Activated CD8-positive, alpha-beta memory T cell treated with anti-CD3 and anti-CD28 coated beads for 4 hours (primary cell): Measurements from ENCODE around the gene SLC5A6.
"Not testable (repeated sequence)": the region's sequence is repeated elsewhere in the genome, so short reads cannot be mapped to it uniquely, and the experiment has no call there.

Experiments used
- DNase-seq, 2 donors: peaks; one replicate each; pipeline ENCODE4 v3.0.0-alpha.2; 2020; ENCODE audit warnings: low read depth in 2 of 2

The SLC5A6 gene

GRCh38 chr2:27205206-27205605, 6.9 kb downstream of the SLC5A6 start:
- DNase-seq: no peak

GRCh38 chr2:27204566-27204965, 7.5 kb downstream of the SLC5A6 start:
- DNase-seq: no peak

DNA sequence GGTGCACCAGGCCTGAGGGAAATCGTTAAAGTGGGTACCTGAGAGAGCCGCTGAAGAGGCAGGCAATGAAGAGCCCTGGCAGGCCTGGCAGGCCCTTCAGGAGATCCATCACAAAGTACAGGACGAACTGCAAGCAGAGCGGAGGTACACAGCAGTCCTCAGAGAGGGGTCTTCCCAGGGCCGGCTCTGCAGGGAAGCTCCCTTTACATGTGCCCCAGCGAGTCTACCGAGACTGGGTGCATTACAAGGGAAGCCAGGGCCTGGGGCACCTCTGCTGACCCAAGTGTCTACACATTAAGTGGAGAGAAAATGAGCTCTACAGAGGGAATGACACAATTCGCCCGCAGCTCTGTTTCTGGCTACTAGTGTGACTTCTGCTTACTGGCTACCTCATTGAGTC, 8.3 kb downstream of the SLC5A6 start:
- no peak for DNase-seq

- DNase-seq: no peak
Observed at GRCh38 chr2:27202854-27203253, 9.2 kb downstream of the SLC5A6 start.

- no peak for DNase-seq
Observed at GRCh38 chr2:27201675-27202074, 10.4 kb downstream of the SLC5A6 start.

DNA sequence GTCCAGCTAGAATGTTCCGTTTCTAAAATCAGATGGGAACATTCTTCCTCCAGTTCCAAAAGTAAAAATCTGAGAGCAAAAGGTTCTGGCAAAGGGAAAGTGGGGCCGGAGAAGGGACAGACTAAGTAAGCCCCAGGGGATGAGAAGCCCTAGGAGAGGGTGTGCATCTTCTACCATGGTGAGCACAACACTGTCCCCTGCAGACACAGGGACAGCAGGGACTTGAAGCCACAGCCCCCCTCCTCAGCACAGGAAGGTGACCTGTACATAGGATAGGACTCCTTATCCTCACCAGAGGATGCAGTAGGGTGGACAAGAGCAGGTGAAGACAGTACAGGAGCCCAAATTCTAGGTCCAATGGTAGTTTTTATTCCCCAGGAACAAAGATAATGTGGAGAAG, 12.8 kb downstream of the SLC5A6 start:
- DNase-seq: no peak

- no peak for DNase-seq
Observed at GRCh38 chr2:27198627-27199026, 13.4 kb downstream of the SLC5A6 start.

- not testable (repeated sequence) for DNase-seq
Observed at GRCh38 chr2:27198068-27198467, 14.0 kb downstream of the SLC5A6 start.

DNA sequence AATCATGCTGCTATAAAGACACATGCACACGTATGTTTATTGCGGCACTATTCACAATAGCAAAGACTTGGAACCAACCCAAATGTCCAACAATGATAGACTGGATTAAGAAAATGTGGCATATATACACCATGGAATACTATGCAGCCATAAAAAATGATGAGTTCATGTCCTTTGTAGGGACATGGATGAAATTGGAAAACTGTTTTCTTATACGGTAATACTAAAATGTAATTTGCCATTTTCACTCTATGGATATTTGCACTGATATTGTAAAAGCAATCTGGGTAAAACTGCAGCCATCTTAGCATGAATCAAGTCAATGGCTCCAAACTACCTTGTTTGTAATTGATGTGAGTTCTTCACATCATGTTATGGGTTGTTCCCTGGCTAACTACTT, 16.3 kb downstream of the SLC5A6 start:
- not testable (repeated sequence) for DNase-seq

GRCh38 chr2:27194538-27195354, 17.3 kb downstream of the SLC5A6 start:
- DNase-seq: no peak

DNA sequence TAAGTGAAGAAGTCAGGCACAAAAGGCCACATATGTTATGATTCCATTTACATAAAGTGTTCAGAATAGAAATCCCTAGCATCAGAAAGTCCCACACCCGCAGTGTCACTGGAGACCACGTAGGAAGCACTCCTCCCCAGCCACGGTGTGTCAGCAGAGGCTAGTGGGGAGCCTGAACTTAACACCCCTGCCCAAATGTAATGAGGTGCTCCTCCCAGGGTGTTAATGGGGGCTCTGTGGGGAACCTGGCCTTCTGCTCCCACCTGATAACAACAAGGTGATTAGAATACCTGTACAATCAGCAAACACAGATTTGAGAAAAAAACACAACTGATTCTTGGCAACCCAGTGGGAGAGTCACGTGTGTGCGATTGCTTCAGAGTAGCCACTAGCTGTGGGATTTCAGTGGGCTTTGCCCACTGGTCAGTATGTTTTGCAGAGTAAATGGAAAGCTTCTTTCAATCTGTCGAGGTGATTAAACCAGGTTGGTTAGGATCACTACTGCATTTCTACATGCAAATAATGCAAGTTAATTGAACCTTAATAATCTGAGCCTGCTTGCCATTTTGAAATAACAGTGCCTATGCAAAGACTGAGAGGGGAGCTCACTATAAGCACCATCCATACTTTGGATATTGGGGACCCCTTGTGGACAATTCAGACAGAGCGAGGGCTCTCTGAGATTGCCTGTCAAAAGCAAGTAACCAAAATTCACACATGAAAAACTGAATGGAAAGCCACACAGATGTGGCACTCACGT, 20.8 kb downstream of the SLC5A6 start:
- DNase-seq: no peak

DNA sequence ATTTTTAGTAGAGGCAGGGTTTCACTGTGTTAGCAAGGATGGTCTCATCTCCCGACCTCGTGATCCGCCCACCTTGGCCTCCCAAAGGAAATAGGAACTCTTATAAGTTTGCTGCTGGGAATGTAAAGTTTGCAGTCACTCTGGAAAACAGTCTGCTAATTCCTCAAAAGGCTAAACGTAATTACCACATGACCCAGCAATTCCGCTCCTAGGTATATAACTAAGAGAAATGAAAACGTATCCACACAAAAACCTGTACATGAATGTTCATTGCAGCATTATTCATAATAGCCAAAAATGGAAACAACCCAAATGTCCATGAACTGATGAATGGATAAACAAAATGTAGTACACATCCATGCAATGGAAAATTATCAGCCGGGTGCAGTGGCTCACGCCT, 22.1 kb downstream of the SLC5A6 start:
- DNase-seq: no peak

DNA sequence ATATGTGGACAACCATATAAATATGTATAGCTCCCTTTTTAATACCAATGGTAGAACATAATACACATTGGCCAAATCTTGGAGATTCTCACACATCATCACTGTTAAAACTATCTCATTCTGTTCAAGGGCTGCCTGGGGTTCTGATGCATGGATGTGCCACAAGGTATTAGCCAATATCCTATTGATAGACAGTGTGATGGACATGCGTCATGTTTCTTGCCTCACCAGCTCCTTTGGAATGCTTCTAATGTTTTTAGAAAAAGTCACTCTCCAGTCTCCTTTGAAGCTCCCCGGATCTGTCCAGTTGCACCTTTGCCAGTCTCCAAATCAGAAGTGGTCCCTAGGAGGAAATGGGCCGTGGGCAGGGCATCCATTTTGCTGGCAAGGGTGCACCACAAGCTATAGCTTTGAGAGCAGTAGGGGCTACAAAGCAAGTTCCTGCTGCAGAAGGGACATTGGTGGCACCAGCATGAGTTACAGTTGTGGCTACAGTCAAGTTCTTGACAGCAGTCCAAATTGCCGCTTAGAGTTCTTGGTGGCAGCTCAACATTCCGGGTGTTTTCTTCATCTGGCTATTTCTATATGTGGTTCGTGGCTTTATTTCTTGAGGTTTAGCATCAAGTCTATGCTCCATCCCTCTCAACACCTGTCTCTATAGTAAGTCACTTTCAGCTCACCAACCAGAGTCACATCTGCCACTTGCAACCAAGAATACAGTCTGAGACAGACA, 25.3 kb downstream of the SLC5A6 start:
- no peak for DNase-seq

- DNase-seq: no peak
Observed at GRCh38 chr2:27185331-27186026, 26.6 kb downstream of the SLC5A6 start.

- DNase-seq: no peak
Observed at GRCh38 chr2:27184115-27184514, 28.0 kb downstream of the SLC5A6 start.

GRCh38 chr2:27182346-27182745, 29.7 kb downstream of the SLC5A6 start:
- DNase-seq: no peak

GRCh38 chr2:27179344-27180000, 32.6 kb downstream of the SLC5A6 start:
- DNase-seq: no peak

DNA sequence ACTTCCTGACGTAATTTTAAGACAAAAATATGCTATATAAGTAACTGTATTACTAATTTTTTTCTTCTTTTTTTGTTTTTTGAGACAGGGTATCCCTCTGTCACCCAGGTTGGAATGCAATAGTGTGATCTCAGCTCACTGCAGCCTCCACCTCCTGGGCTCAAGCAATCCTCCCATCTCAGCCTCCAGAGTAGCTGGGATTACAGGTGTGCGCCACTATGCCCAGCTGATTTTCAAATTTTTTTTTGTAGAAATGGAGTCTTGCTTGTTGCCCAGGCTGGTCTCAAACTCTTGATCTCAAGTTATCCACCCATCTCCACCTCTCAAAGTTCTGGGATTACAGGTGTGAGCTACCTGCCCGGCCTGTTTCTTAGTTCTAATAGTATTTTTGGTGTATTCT, 33.6 kb downstream of the SLC5A6 start:
- no peak for DNase-seq

DNA sequence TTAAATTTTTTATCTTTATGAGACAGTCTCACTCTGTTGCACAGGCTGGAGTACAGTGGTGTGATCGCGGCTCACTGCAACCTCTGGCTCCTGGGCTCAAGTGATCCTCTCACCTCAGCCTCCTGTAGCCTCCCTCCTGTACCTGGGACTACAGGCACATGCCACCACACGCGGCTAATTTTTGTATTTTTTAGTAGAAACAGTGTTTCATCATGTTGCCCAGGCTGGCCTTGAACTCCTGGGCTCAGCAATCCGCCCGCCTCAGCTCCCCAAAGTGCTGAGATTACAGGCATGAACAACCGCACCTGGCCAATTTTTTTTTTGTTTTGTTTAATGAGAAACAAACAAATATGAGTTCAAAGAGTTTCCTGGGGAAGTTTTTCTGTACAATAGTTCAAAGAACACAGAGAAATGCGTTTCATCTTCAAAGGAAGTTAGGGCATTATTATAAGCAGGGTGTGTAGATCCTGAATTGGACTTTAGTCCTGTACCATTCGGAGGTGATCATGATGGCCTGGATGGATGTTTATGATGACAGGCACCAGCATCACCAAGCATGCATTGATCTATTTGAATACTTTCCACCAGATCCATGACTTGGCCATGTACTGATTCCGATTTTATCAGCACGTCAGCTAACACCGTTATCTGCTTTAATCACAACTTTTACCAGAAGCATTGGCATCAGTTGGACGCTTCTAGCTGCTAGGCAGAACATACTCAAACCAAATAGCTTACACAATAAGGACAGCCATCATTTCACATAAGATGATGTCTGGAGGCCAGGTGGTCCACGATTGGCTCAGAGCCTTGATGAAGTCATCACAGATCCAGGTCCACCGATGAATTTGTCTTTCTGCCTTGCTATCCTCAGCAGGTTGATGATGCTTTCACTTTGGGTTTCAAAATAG, 34.4 kb downstream of the SLC5A6 start:
- DNase-seq: no peak

- not testable (repeated sequence) for DNase-seq
Observed at GRCh38 chr2:27175781-27176180, 36.3 kb downstream of the SLC5A6 start.
